ENCODE data around the gene PPP6R2.

GRCh38 chr22:50418624-50419023, 75.5 kb downstream of the PPP6R2 start:
- TF ChIP-seq CTCF (IDR thresholded peaks at IDR 0.05), result no peak
- TF ChIP-seq POLR2A (IDR thresholded peaks at IDR 0.05), result no peak
